Prostate gland (tissue), 2 donors: ENCODE results near the gene IL20. TPM values are rescaled to one million over a fixed set of nuclear protein-coding genes. Genes with fewer than 3 reads are reported as not detected.
"Not testable (repeated sequence)": the region's sequence is repeated elsewhere in the genome, so short reads cannot be mapped to it uniquely, and the experiment has no call there.

Source experiments
- DNase-seq: peaks from one replicate; pipeline ENCODE4 v3.0.0-alpha.2; 2019; ENCODE audit warnings: low spot score
- H3K27ac ChIP-seq, 2 donors: fragments of 200-600 bp; sonication (generic); 2 replicates each; pipeline ENCODE4 v1.5.1; 2017 to 2019
- H3K27me3 ChIP-seq: fragments of 200-600 bp; sonication (generic); replicated peaks from 2 replicates; pipeline ENCODE4 v1.5.1; 2019; ENCODE audit not compliant: insufficient read depth
- H3K36me3 ChIP-seq, 2 donors: fragments of 200-600 bp; sonication (generic); 1 replicate in 1 of 2; 2 replicates in 1 of 2; pipeline versions ENCODE4 v1.5.1 to v1.8.1; 2017 to 2019
- H3K4me1 ChIP-seq: fragments of 200-600 bp; sonication (generic); replicated peaks from 2 replicates; pipeline ENCODE4 v1.5.1; 2019
- H3K4me3 ChIP-seq, 2 donors: fragments of 200-600 bp; sonication (generic); 2 replicates each; pipeline ENCODE4 v1.5.1; 2017 to 2019
- H3K9me3 ChIP-seq: fragments of 200-600 bp; sonication (generic); 2 replicates; pipeline ENCODE4 v1.5.1; 2017
- CTCF ChIP-seq, 4 experiments: fragments of 200-600 bp in 2 of 4; fragments of 450-650 bp in 2 of 4; sonication (generic) in 2 of 4; IDR thresholded peaks; 1 replicate in 3 of 4; 2 replicates in 1 of 4; pipeline ENCODE4 v1.5.1; 2016 to 2019; ENCODE audit warnings: antibody characterized with exemption in 4 of 4, mild to moderate bottlenecking in 2 of 4, moderate library complexity in 2 of 4
- POLR2A ChIP-seq: fragments of 450-650 bp; IDR thresholded peaks from one replicate; pipeline ENCODE4 v1.6.1; 2016; ENCODE audit warnings: antibody characterized with exemption, mild to moderate bottlenecking
- POLR2AphosphoS5 ChIP-seq: sonication (generic); formaldehyde crosslinking; IDR thresholded peaks from one replicate; pipeline ENCODE4 v1.6.1; 2017; ENCODE audit warnings: antibody characterized with exemption
- WGBS: methylation state at CpG from one replicate; pipeline ENCODE4 v1.1.5; 2018; 5-methylcytosine and 5-hydroxymethylcytosine counted together
- intact Hi-C: fragments of 100-400 bp; cut with DNase I; formaldehyde crosslinking; loops from one replicate; pipeline ENCODE4 v1.14.2; 2022
- total RNA-seq, 2 donors: library from RNA; depleted of rRNA; stranded (reverse); fragments of >200 nt; gene quantifications; one replicate each; pipeline ENCODE4 v1.1.0, GENCODE V29; 2016

IL20 gene
- total RNA-seq, 2 donors from 2014 or later: not detected

GRCh38 chr1:206847337-206847834 lies 18.0 kb upstream of the IL20 start:
- intact Hi-C loops: no loop called here
- 87% methylated on average over 3 of the region's 3 CpGs for WGBS
- no peaks in the 10 kb centered on the region for H3K27me3 ChIP-seq
- H3K9me3 ChIP-seq: no peaks in the 10 kb centered on the region
- TF ChIP-seq POLR2A: no peak
- H3K4me1 ChIP-seq: no peaks in the 10 kb centered on the region
- H3K27ac ChIP-seq: no peak overlapping the region
- DNase-seq: no peak
- no peaks in the 10 kb centered on the region for H3K36me3 ChIP-seq
- no peak overlapping the region for H3K4me3 ChIP-seq

GRCh38 chr1:206847946-206848345 lies 17.5 kb upstream of the IL20 start:
- TF ChIP-seq POLR2A: no peak
- TF ChIP-seq POLR2AphosphoS5: no peak
- no peak for TF ChIP-seq CTCF (IDR thresholded peaks at IDR 0.05)
- no peak overlapping the region for H3K4me3 ChIP-seq
- H3K4me1 ChIP-seq: no peaks in the 10 kb centered on the region
- DNase-seq: no peak
- H3K9me3 ChIP-seq: no peaks in the 10 kb centered on the region
- H3K36me3 ChIP-seq: no peaks in the 10 kb centered on the region
- no peaks in the 10 kb centered on the region for H3K27me3 ChIP-seq
- intact Hi-C loops: no loop called here
- no peak overlapping the region for H3K27ac ChIP-seq
- 95% methylated on average over 1 of the region's 1 CpG for WGBS

GRCh38 chr1:206850401-206850800 lies 15.0 kb upstream of the IL20 start:
- WGBS: 85% methylated on average over 2 of the region's 2 CpGs
- DNase-seq: no peak
- intact Hi-C loops: no loop called here
- no peaks in the 10 kb centered on the region for H3K9me3 ChIP-seq
- TF ChIP-seq CTCF (IDR thresholded peaks at IDR 0.05) (no peak), POLR2A (no peak), POLR2AphosphoS5 (no peak)
- H3K4me1 ChIP-seq: no peaks in the 10 kb centered on the region
- no peaks in the 10 kb centered on the region for H3K36me3 ChIP-seq
- no peak overlapping the region for H3K27ac ChIP-seq
- no peak overlapping the region for H3K4me3 ChIP-seq
- H3K27me3 ChIP-seq: no peaks in the 10 kb centered on the region

- WGBS: 76% methylated on average over 5 of the region's 5 CpGs
- Histone ChIP-seq H3K27me3 (no peaks in the 10 kb centered on the region), H3K27ac (no peak overlapping the region), H3K4me3 (no peak overlapping the region), H3K36me3 (no peaks in the 10 kb centered on the region), H3K9me3 (no peaks in the 10 kb centered on the region), H3K4me1 (no peaks in the 10 kb centered on the region)
- TF ChIP-seq CTCF (IDR thresholded peaks at IDR 0.05): no peak
- TF ChIP-seq POLR2AphosphoS5: no peak
- TF ChIP-seq POLR2A: no peak
- intact Hi-C loops: no loop called here
- no peak for DNase-seq
Measured at GRCh38 chr1:206851341-206852010, 13.9 kb upstream of the IL20 start.

- H3K4me1 ChIP-seq, H3K4me3 ChIP-seq, intact Hi-C loops, H3K9me3 ChIP-seq, H3K36me3 ChIP-seq, H3K27ac ChIP-seq, H3K27me3 ChIP-seq, DNase-seq: not testable (repeated sequence)
- WGBS: 94% methylated on average over 2 of the region's 2 CpGs
Measured at GRCh38 chr1:206852662-206853061, 12.8 kb upstream of the IL20 start.

- H3K27ac ChIP-seq, H3K9me3 ChIP-seq, H3K27me3 ChIP-seq, DNase-seq, H3K36me3 ChIP-seq, H3K4me1 ChIP-seq, intact Hi-C loops, H3K4me3 ChIP-seq: not testable (repeated sequence)
Measured at GRCh38 chr1:206853696-206854095, 11.7 kb upstream of the IL20 start.
